Medulla oblongata (tissue), 1 donor: ENCODE measurements around the gene PAPSS2.

Experiments
- DNase-seq: peaks from one replicate; pipeline ENCODE4 v3.0.0-alpha.2; 2015; ENCODE audit errors: extremely low spot score

PAPSS2 gene

GRCh38 chr10:87790185-87790584 lies 130.5 kb downstream of the PAPSS2 start:
- DNase-seq, result no peak

- DNase-seq, result no peak
Measured at GRCh38 chr10:87794285-87794684, 134.6 kb downstream of the PAPSS2 start.
